ENCODE data around the gene LIFR.

The LIFR gene

GRCh38 chr5:38591523-38591849 lies 35.0 kb upstream of the LIFR start:
- no peak for DNase-seq (ENCODE audit: low read depth)
- H3K4me3 ChIP-seq (ENCODE audit: low read depth, low read length) = no peak overlapping the region
- TF ChIP-seq CTCF (IDR thresholded peaks at IDR 0.05; ENCODE audit: low read depth, low read length, missing control alignments) = no peak

DNA sequence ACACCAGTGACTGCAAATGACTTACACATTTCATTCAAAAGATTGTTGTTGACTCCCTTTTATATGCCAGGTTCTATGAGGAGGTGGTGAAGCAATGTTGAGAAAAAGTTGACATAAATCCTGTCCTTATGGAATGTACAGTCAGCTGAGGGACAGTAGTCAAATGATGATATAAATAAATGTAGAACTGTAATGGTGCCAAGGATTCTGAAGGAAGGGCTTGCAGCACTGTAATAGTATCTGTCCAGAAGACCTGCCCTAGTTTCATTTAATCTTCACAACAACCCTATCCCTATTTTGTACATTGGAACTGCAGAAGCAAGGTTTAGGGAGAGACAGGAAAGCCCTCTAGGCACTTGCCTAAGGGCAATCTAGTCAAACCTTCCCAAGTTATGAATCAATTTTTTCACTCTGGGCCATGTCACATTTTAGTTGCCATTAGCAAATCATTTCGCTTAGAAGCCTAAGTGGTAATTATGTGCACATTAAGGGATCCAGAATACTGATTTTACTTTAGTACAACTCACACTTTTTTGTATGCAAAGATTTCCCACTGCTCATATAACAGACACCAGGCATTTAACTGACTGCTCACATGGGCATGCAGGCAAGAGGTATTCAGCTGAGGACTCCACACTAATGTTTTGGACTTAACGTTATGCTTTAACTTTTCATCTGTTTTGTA lies 34.5 kb upstream of the LIFR start:
- no peak overlapping the region for H3K4me3 ChIP-seq (ENCODE audit: low read depth, low read length)
- TF ChIP-seq CTCF (IDR thresholded peaks at IDR 0.05; ENCODE audit: low read depth, low read length, missing control alignments) = no peak
- no peak for DNase-seq (ENCODE audit: low read depth)

- no peak for DNase-seq (ENCODE audit: low read depth)
- no peak overlapping the region for H3K4me3 ChIP-seq (ENCODE audit: low read depth, low read length)
- TF ChIP-seq CTCF (IDR thresholded peaks at IDR 0.05; ENCODE audit: low read depth, low read length, missing control alignments) = no peak
Measured at GRCh38 chr5:38589629-38590028, 33.2 kb upstream of the LIFR start.

DNA sequence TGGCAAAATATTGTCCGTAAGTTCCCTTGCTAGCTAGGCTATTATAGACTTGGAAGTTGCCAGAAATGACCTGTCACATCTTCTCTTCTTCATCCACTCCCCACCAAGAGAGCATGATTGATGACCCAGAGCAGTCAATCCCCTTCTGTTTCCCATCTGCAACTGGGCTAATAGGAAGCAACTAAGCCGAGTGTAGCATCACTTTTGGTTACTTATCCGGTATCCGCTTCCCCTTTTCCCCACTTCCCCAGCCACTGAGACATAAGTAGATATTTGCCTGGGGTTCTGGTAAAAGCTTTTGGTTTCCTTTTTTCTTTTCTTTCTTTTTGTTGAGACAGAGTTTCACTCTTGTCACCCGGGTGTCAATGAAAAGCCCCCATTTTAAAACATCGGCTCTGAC lies 29.4 kb upstream of the LIFR start:
- TF ChIP-seq CTCF (IDR thresholded peaks at IDR 0.05; ENCODE audit: low read depth, low read length, missing control alignments) = no peak
- no peak for DNase-seq (ENCODE audit: low read depth)
- no peak overlapping the region for H3K4me3 ChIP-seq (ENCODE audit: low read depth, low read length)

DNA sequence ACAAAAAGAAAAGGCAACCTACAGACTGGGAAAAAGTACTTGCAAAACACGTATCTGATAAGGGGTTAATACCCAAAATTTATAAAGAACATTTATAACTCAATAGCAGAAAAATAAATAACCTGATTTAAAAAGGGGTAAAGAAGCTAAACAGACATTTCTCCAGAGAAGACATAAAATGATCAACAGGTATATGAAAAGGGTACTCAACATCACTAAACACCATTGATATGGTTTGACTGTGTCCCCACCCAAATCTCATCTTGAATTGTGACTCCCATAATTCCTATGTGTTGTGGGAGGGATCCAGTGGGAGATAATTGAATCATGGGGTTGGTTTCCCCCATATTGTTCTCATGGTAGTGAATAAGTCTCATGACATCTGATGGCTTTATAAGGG lies 27.1 kb upstream of the LIFR start:
- H3K4me3 ChIP-seq (ENCODE audit: low read depth, low read length) = no peak overlapping the region
- TF ChIP-seq CTCF (IDR thresholded peaks at IDR 0.05; ENCODE audit: low read depth, low read length, missing control alignments) = no peak
- DNase-seq (ENCODE audit: low read depth) = no peak

GRCh38 chr5:38582975-38583319 lies 26.5 kb upstream of the LIFR start:
- H3K4me3 ChIP-seq (ENCODE audit: low read depth, low read length) = no peak overlapping the region
- DNase-seq (ENCODE audit: low read depth) = no peak
- TF ChIP-seq CTCF (IDR thresholded peaks at IDR 0.05; ENCODE audit: low read depth, low read length, missing control alignments) = no peak

- no peak for DNase-seq (ENCODE audit: low read depth)
- H3K4me3 ChIP-seq (ENCODE audit: low read depth, low read length) = no peak overlapping the region
Measured at GRCh38 chr5:38582293-38582974, 26.0 kb upstream of the LIFR start.

More at GRCh38 chr5:38582293-38582974, 26.0 kb upstream of the LIFR start:
- TF ChIP-seq CTCF (IDR thresholded peaks at IDR 0.05; ENCODE audit: low read depth, low read length, missing control alignments) = no peak

All from GM12864 (cell line).